GM12878 (cell line): ENCODE measurements around the gene BCAS4. TPM values are rescaled to one million over a fixed set of nuclear protein-coding genes. Genes with fewer than 3 reads are reported as not detected.

ENCODE experiments used
- ATAC-seq: fragments of 200-7000 bp; cut with Tn5 transposase; 3 replicates; pipeline ENCODE4 v1.9.1; 2020; ENCODE audit warnings: mild to moderate bottlenecking, moderate library complexity
- BruUV-seq: library from RNA; stranded (reverse); fragments of 400-500 nt; replicated peaks from 2 replicates; lab custom pipeline; 2021; lab: Mats Ljungman, UMichigan
- CTCF ChIA-PET: fragments of 300-600 bp; sonication (Branson Sonifier 250); formaldehyde crosslinking; extraction: SDS; loops from one replicate; lab custom pipeline; 2021; ENCODE audit warnings: inconsistent platforms; lab: Yijun Ruan, JAX
- POLR2A ChIA-PET: fragments of 350-600 bp; formaldehyde crosslinking; extraction: SDS; loops from one replicate; lab custom pipeline; 2021; ENCODE audit warnings: inconsistent platforms; lab: Charles Lee
- RAD21 ChIA-PET: fragments of 300-600 bp; sonication (Branson Sonifier 250); formaldehyde crosslinking; loops from one replicate; lab custom pipeline; 2023; ENCODE audit warnings: antibody characterized with exemption; ENCODE audit not compliant: unreplicated experiment; lab: Charles Lee
- SMC1A ChIA-PET: fragments of 300-600 bp; sonication (Branson Sonifier 250); formaldehyde crosslinking; loops from one replicate; lab custom pipeline; 2023; ENCODE audit not compliant: unreplicated experiment, uncharacterized antibody; lab: Charles Lee
- DNase-seq: peaks from one replicate; pipeline ENCODE4 v3.0.0-alpha.2; 2011; ENCODE audit warnings: low read depth, low spot score
- FAIRE-seq: peaks from 3 replicates; lab custom pipeline; 2011; peaks lifted over from hg19 to GRCh38; lab: Jason Lieb, UNC
- H2AFZ ChIP-seq: 2 replicates; pipeline ENCODE4 v1.6.0; 2011; ENCODE audit warnings: low read depth, low read length, control low read depth; ENCODE audit not compliant: control insufficient read depth
- H3K27ac ChIP-seq: 2 replicates; pipeline ENCODE4 v1.5.1; 2011; ENCODE audit warnings: control low read depth; ENCODE audit not compliant: control insufficient read depth, insufficient read depth
- H3K27me3 ChIP-seq, 2 experiments: replicated peaks in 1 of 2; 2 replicates each; pipeline versions ENCODE4 v1.6.0 to v1.6.1; 2011; ENCODE audit warnings: low read length in 1 of 2; ENCODE audit not compliant: control insufficient read depth in 2 of 2, insufficient read depth in 2 of 2
- H3K36me3 ChIP-seq, 2 experiments: 2 replicates each; pipeline ENCODE4 v1.5.1; 2011; ENCODE audit warnings: low read length in 1 of 2; ENCODE audit not compliant: control insufficient read depth in 2 of 2, insufficient read depth in 2 of 2
- H3K4me1 ChIP-seq: 2 replicates; pipeline ENCODE4 v1.6.1; 2011; ENCODE audit warnings: mild to moderate bottlenecking, low read length, moderate library complexity, mixed read lengths; ENCODE audit not compliant: control insufficient read depth, insufficient read depth
- H3K4me2 ChIP-seq: 2 replicates; pipeline ENCODE4 v1.6.0; 2011; ENCODE audit warnings: control low read depth; ENCODE audit not compliant: control insufficient read depth, insufficient read depth
- H3K4me3 ChIP-seq: fragments of 200-600 bp; sonication (generic); 2 replicates; pipeline ENCODE4 v1.5.1; 2016
- H3K79me2 ChIP-seq: 2 replicates; pipeline ENCODE4 v1.6.0; 2011; ENCODE audit warnings: low read length; ENCODE audit not compliant: control insufficient read depth, insufficient read depth
- H3K9ac ChIP-seq: 2 replicates; pipeline ENCODE4 v1.8.0; 2011; ENCODE audit warnings: low read length, control low read depth, mixed read lengths; ENCODE audit not compliant: control insufficient read depth, insufficient read depth
- H3K9me3 ChIP-seq: replicated peaks from 3 replicates; pipeline ENCODE4 v1.5.1; 2011; ENCODE audit warnings: mild to moderate bottlenecking, low read length; ENCODE audit not compliant: control insufficient read depth, insufficient read depth
- H4K20me1 ChIP-seq: 2 replicates; pipeline ENCODE4 v1.6.0; 2011; ENCODE audit not compliant: control insufficient read depth, insufficient read depth
- CBX3 ChIP-seq: fragments of 200-600 bp; sonication (generic); IDR thresholded peaks from 2 replicates; pipeline ENCODE4 v1.6.1; 2016; ENCODE audit warnings: low read depth, borderline replicate concordance
- GABPA ChIP-seq: IDR thresholded peaks from 2 replicates; pipeline ENCODE4 v1.6.1; 2014; ENCODE audit warnings: antibody characterized with exemption, low read depth, mild to moderate bottlenecking, inconsistent platforms
- LARP7 ChIP-seq: fragments of 450-650 bp; IDR thresholded peaks from 2 replicates; pipeline ENCODE4 v1.6.1; 2017; ENCODE audit warnings: mild to moderate bottlenecking
- NFIC ChIP-seq: IDR thresholded peaks from 2 replicates; pipeline ENCODE4 v1.6.1; 2012; ENCODE audit warnings: low read depth, mild to moderate bottlenecking, inconsistent platforms, low read length, moderate library complexity
- PAX8 ChIP-seq: fragments of 450-650 bp; IDR thresholded peaks from 2 replicates; pipeline ENCODE4 v1.6.1; 2017; ENCODE audit warnings: mild to moderate bottlenecking, moderate library complexity
- PML ChIP-seq: IDR thresholded peaks from 2 replicates; pipeline ENCODE4 v1.6.1; 2012; ENCODE audit warnings: low read length, inconsistent platforms
- RAD51 ChIP-seq: fragments of 450-650 bp; IDR thresholded peaks from 2 replicates; pipeline ENCODE4 v1.6.1; 2016; ENCODE audit warnings: moderate library complexity, mild to moderate bottlenecking, inconsistent platforms
- RB1 ChIP-seq: fragments of 450-650 bp; formaldehyde crosslinking; IDR thresholded peaks from 2 replicates; pipeline ENCODE4 v1.6.1; 2017; ENCODE audit warnings: mild to moderate bottlenecking, borderline replicate concordance
- SRF ChIP-seq, 2 experiments: IDR thresholded peaks; 2 replicates each; pipeline ENCODE4 v1.6.1; 2011; ENCODE audit warnings: low read depth in 2 of 2, low read length in 2 of 2, mild to moderate bottlenecking in 1 of 2, moderate library complexity in 1 of 2
- YBX1 ChIP-seq: fragments of 450-650 bp; IDR thresholded peaks from 2 replicates; pipeline ENCODE4 v1.6.1; 2016; ENCODE audit warnings: antibody characterized with exemption
- WGBS: methylation state at CpG from one replicate; pipeline ENCODE4 v1.1.6; 2016; ENCODE audit warnings: low lambda C conversion rate; ENCODE audit not compliant: insufficient replicate concordance, insufficient coverage; ENCODE audit errors: missing lambda C conversion rate; 5-methylcytosine and 5-hydroxymethylcytosine counted together
- in situ Hi-C: fragments of 300-500 bp; cut with MboI; formaldehyde crosslinking; loops from 9 replicates; pipeline ENCODE4 v1.14.3; 2018; ENCODE audit warnings: mixed read lengths
- intact Hi-C: fragments of 100-400 bp; cut with micrococcal nuclease; formaldehyde crosslinking; loops from one replicate; pipeline ENCODE4 v1.14.2; 2022; ENCODE audit not compliant: unreplicated experiment
- polyA plus RNA-seq, 11 experiments: library from polyadenylated mRNA; depleted of rRNA in 4 of 11; unstranded in 6 of 11; stranded (reverse) in 5 of 11; fragments of >200 nt; fragmentation: Nextera tagmentation in 4 of 11; fragmentation: Illumina TruSeq in 1 of 11; extraction: Ambion mirVana in 4 of 11; extraction: Trizol in 1 of 11; gene quantifications; 1 replicate in 1 of 11; 2 replicates in 10 of 11; pipeline versions ENCODE4 v1.2.1 to v1.2.3, GENCODE V29; 2011 to 2016; ENCODE audit warnings: inconsistent platforms in 2 of 11, missing spikeins in 2 of 11, low read depth in 1 of 11
- total RNA-seq, 4 experiments: library from RNA; depleted of rRNA in 3 of 4; stranded (reverse); fragments of >200 nt in 3 of 4; fragmentation: Illumina TruSeq in 1 of 4; extraction: Trizol in 1 of 4; gene quantifications; 2 replicates each; pipeline versions ENCODE4 v1.2.1 to v1.2.3, GENCODE V29; 2013 to 2021
- TF ChIP-seq, protein P1 (sequence below): IDR thresholded peaks from 2 replicates; pipeline ENCODE4 v1.6.1; 2012; ENCODE audit warnings: low read depth, low read length, improper control_type of control experiment
- TF ChIP-seq, protein P2 (sequence below): fragments of 450-650 bp; IDR thresholded peaks from 2 replicates; pipeline ENCODE4 v1.6.1; 2017; ENCODE audit warnings: low read depth, mild to moderate bottlenecking, moderate library complexity
- TF ChIP-seq, protein P3 (sequence below): IDR thresholded peaks from 2 replicates; pipeline ENCODE4 v1.6.1; 2012; ENCODE audit warnings: low read depth, low read length, improper control_type of control experiment
- TF ChIP-seq, protein P4 (sequence below): fragments of 450-650 bp; formaldehyde crosslinking; IDR thresholded peaks from 2 replicates; pipeline ENCODE4 v1.5.0; 2022; ENCODE audit warnings: mild to moderate bottlenecking, missing genetic modification characterization
- TF ChIP-seq, protein P5 (sequence below): fragments of 450-650 bp; IDR thresholded peaks from 2 replicates; pipeline ENCODE4 v1.6.1; 2017; ENCODE audit warnings: mild to moderate bottlenecking, moderate library complexity

Gene BCAS4
- total and polyA plus RNA-seq, 10 of the 15 experiments (the other 5 are each of a cell fraction or from before 2014, with no cell fraction given) = 14.8 to 214 (median 65.3) TPM

DNA sequence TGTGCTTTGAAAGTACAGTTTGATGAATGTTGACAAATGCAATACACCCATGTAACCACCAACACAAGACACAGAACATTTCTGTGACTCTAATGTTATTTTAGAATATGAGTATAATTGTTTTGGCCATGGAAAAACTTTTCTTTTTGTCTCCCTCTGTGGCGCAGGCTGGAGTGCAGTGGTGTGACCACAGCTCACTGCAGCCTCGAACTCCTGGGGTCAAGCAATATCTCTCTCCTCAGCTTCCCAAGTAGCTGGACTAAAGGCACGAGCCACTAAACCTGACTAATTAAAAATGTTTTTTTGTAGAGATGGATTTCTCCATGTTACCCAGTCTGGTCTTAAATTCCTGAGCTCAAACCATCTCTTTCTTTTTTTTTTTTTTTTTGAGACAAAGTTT lies 20.3 kb upstream of the BCAS4 start:
- CTCF ChIA-PET = interaction anchor here (0.6 to 1.9 kb wide), 3 partner anchors 20 to 121 kb away, joined by 3 to 4 read pairs (median 3); partner anchors contain the start of gene BCAS4
- no peak overlapping the region for H2AFZ ChIP-seq
- no TSS peak for BruUV-seq

More for the DNA sequence above, 20.3 kb upstream of the BCAS4 start:
- no peaks in the 10 kb centered on the region for H4K20me1 ChIP-seq
- H3K4me3 ChIP-seq = no peak overlapping the region
- no peaks in the 10 kb centered on the region for H3K79me2 ChIP-seq
- ATAC-seq = no peak
- H3K27ac ChIP-seq = no peak overlapping the region
- RAD21 ChIA-PET = no interaction called here
- no peak for DNase-seq
- SMC1A ChIA-PET = no interaction called here
- H3K4me1 ChIP-seq = no peaks in the 10 kb centered on the region
- POLR2A ChIA-PET = interaction anchor here (0.6 kb wide), 2 partner anchors 100 to 243 kb away, joined by 3 to 5 read pairs; no protein-coding TSS in a partner anchor
- TF ChIP-seq GABPA (no peak), PML (no peak), LARP7 (no peak), RAD51 (no peak), YBX1 (no peak), RB1 (no peak), PAX8 (no peak), NFIC (no peak), SRF (IDR thresholded peaks at IDR 0.05; ENCODE audit: low read depth in 2 of 2, low read length in 2 of 2) (no peak), CBX3 (no peak)
- TF ChIP-seq, protein P1, sequence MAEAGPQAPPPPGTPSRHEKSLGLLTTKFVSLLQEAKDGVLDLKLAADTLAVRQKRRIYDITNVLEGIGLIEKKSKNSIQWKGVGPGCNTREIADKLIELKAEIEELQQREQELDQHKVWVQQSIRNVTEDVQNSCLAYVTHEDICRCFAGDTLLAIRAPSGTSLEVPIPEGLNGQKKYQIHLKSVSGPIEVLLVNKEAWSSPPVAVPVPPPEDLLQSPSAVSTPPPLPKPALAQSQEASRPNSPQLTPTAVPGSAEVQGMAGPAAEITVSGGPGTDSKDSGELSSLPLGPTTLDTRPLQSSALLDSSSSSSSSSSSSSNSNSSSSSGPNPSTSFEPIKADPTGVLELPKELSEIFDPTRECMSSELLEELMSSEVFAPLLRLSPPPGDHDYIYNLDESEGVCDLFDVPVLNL = no peak
- TF ChIP-seq, protein P2, sequence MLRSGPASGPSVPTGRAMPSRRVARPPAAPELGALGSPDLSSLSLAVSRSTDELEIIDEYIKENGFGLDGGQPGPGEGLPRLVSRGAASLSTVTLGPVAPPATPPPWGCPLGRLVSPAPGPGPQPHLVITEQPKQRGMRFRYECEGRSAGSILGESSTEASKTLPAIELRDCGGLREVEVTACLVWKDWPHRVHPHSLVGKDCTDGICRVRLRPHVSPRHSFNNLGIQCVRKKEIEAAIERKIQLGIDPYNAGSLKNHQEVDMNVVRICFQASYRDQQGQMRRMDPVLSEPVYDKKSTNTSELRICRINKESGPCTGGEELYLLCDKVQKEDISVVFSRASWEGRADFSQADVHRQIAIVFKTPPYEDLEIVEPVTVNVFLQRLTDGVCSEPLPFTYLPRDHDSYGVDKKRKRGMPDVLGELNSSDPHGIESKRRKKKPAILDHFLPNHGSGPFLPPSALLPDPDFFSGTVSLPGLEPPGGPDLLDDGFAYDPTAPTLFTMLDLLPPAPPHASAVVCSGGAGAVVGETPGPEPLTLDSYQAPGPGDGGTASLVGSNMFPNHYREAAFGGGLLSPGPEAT = no peak
- TF ChIP-seq, protein P3, sequence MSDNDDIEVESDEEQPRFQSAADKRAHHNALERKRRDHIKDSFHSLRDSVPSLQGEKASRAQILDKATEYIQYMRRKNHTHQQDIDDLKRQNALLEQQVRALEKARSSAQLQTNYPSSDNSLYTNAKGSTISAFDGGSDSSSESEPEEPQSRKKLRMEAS = no peak
- TF ChIP-seq, protein P4, sequence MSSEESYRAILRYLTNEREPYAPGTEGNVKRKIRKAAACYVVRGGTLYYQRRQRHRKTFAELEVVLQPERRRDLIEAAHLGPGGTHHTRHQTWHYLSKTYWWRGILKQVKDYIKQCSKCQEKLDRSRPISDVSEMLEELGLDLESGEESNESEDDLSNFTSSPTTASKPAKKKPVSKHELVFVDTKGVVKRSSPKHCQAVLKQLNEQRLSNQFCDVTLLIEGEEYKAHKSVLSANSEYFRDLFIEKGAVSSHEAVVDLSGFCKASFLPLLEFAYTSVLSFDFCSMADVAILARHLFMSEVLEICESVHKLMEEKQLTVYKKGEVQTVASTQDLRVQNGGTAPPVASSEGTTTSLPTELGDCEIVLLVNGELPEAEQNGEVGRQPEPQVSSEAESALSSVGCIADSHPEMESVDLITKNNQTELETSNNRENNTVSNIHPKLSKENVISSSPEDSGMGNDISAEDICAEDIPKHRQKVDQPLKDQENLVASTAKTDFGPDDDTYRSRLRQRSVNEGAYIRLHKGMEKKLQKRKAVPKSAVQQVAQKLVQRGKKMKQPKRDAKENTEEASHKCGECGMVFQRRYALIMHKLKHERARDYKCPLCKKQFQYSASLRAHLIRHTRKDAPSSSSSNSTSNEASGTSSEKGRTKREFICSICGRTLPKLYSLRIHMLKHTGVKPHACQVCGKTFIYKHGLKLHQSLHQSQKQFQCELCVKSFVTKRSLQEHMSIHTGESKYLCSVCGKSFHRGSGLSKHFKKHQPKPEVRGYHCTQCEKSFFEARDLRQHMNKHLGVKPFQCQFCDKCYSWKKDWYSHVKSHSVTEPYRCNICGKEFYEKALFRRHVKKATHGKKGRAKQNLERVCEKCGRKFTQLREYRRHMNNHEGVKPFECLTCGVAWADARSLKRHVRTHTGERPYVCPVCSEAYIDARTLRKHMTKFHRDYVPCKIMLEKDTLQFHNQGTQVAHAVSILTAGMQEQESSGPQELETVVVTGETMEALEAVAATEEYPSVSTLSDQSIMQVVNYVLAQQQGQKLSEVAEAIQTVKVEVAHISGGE = no peak
- TF ChIP-seq, protein P5, sequence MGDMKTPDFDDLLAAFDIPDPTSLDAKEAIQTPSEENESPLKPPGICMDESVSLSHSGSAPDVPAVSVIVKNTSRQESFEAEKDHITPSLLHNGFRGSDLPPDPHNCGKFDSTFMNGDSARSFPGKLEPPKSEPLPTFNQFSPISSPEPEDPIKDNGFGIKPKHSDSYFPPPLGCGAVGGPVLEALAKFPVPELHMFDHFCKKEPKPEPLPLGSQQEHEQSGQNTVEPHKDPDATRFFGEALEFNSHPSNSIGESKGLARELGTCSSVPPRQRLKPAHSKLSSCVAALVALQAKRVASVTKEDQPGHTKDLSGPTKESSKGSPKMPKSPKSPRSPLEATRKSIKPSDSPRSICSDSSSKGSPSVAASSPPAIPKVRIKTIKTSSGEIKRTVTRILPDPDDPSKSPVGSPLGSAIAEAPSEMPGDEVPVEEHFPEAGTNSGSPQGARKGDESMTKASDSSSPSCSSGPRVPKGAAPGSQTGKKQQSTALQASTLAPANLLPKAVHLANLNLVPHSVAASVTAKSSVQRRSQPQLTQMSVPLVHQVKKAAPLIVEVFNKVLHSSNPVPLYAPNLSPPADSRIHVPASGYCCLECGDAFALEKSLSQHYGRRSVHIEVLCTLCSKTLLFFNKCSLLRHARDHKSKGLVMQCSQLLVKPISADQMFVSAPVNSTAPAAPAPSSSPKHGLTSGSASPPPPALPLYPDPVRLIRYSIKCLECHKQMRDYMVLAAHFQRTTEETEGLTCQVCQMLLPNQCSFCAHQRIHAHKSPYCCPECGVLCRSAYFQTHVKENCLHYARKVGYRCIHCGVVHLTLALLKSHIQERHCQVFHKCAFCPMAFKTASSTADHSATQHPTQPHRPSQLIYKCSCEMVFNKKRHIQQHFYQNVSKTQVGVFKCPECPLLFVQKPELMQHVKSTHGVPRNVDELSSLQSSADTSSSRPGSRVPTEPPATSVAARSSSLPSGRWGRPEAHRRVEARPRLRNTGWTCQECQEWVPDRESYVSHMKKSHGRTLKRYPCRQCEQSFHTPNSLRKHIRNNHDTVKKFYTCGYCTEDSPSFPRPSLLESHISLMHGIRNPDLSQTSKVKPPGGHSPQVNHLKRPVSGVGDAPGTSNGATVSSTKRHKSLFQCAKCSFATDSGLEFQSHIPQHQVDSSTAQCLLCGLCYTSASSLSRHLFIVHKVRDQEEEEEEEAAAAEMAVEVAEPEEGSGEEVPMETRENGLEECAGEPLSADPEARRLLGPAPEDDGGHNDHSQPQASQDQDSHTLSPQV = no peak
- H3K36me3 ChIP-seq = no peaks in the 10 kb centered on the region
- 54% methylated on average over 3 of the region's 3 CpGs for WGBS
- H3K9me3 ChIP-seq = no peaks in the 10 kb centered on the region
- in situ Hi-C loops = no loop called here
- no peaks in the 10 kb centered on the region; a peak in 1 of 4 replicates for H3K27me3 ChIP-seq
- intact Hi-C loops = no loop called here
- H3K4me2 ChIP-seq = no peak overlapping the region
- H3K9ac ChIP-seq = no peak overlapping the region
- FAIRE-seq = no peak
